Loucy (cell line): ENCODE data around the gene PMCH.

Experiments used
- EZH2phosphoT487 ChIP-seq: fragments of 200-600 bp; IDR thresholded peaks from 2 replicates; pipeline ENCODE4 v1.6.1; 2018; ENCODE audit warnings: antibody characterized with exemption, mild to moderate bottlenecking, moderate library complexity, borderline replicate concordance
- TF ChIP-seq, protein P1 (sequence below): fragments of 200-600 bp; sonication (generic); conservative IDR thresholded peaks from 2 replicates; pipeline ENCODE4 v1.5.1; 2014; ENCODE audit warnings: mild to moderate bottlenecking, antibody characterized with exemption, low read length

GRCh38 chr12:102169922-102170621 lies 27.6 kb downstream of the PMCH start:
- TF ChIP-seq, protein P1, sequence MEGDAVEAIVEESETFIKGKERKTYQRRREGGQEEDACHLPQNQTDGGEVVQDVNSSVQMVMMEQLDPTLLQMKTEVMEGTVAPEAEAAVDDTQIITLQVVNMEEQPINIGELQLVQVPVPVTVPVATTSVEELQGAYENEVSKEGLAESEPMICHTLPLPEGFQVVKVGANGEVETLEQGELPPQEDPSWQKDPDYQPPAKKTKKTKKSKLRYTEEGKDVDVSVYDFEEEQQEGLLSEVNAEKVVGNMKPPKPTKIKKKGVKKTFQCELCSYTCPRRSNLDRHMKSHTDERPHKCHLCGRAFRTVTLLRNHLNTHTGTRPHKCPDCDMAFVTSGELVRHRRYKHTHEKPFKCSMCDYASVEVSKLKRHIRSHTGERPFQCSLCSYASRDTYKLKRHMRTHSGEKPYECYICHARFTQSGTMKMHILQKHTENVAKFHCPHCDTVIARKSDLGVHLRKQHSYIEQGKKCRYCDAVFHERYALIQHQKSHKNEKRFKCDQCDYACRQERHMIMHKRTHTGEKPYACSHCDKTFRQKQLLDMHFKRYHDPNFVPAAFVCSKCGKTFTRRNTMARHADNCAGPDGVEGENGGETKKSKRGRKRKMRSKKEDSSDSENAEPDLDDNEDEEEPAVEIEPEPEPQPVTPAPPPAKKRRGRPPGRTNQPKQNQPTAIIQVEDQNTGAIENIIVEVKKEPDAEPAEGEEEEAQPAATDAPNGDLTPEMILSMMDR: peak; percentile 85
- no peak for TF ChIP-seq EZH2phosphoT487
